Islet precursor cell (in vitro differentiated cells): ENCODE results near the gene GPAM.

Experiments
- DNase-seq: peaks from one replicate; pipeline ENCODE4 v3.0.0-alpha.2; 2018

Gene GPAM

GRCh38 chr10:112177247-112177646 lies 6.3 kb downstream of the GPAM start:
- no peak for DNase-seq

DNA sequence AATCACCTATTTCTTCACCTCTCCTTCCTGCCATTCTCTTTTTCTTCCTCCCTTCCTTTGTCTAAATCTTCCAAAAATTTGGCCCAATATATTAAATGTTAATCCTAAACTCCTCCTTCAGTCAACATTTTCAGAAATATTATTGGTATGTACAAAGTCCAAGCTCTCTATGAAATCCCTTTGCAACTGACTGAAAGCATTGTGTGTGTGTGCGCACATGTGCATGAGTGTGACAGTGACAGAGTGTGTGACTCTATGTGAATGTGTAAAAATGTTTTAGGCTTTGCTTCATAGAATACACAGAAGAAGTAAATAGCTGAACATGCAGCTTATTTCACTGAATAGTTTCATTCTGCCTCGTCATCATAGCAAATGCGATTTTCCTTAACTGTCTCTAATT lies 7.0 kb downstream of the GPAM start:
- DNase-seq: no peak

DNA sequence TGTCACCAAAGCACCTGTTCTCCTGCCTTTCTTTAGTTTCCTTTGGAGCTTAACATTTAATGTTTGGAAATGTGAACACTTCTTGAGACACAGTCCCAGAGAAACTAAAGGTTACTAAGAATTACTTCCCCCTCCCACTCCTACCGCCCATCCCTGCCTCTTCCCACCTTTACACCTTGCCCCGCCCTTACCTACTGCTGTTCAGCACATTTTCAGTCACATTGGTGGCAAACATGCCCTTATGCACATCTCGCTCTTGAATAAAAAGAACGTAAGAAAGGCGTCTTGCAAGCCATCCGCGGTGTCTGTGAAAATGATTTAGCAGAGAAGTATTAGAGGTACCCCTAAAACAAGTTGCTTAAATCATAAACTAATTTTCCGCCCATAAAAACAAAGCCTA lies 8.2 kb downstream of the GPAM start:
- no peak for DNase-seq

- no peak for DNase-seq
These were observed 10.4 kb downstream of the GPAM start for GRCh38 chr10:112173206-112173605.

DNA sequence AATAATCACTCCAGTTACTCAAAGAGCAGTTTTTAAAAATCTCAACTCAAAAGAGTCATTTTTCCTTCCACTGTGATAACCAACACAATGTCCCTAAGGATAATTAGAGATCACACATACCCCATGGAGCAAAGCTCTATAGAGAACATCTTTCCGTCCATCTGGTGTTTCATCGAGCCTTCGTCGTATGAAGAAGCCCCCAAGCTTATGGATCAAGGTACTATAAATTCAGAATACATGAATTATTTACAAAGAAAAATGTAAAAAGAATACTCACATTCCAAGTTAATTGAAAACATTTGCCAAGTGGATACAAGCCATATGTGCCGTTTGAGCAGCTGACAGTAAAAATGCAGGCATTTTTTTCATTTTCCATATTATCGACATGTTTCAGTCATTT lies 14.8 kb downstream of the GPAM start:
- DNase-seq: no peak

- DNase-seq: no peak
These were observed 16.8 kb downstream of the GPAM start for GRCh38 chr10:112166800-112167199.

GRCh38 chr10:112161757-112162518 lies 21.6 kb downstream of the GPAM start:
- DNase-seq: no peak

DNA sequence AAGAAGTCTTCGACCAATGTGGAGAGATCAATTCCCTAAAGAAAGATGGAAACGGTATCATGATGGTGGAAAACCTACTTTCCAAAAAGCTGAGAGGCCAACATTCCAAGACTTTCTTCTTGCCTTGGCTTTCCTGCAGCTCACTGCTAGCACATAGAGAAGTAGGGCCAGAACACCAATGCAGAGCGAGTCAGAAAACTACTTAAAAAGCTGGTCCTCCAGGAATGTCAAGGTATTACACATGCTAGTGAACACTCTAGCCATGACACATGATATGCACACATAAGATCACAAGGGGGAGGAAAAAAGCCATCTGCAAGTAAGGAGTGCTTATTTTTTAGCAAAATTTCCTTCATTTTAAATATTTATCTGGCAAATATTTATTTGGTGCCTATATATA lies 22.7 kb downstream of the GPAM start:
- DNase-seq: no peak

GRCh38 chr10:112159469-112159868 lies 24.1 kb downstream of the GPAM start:
- no peak for DNase-seq

- DNase-seq: no peak
These were observed 32.0 kb downstream of the GPAM start for GRCh38 chr10:112151524-112152039.

- DNase-seq: no peak
These were observed 35.2 kb downstream of the GPAM start for GRCh38 chr10:112148331-112148730.

DNA sequence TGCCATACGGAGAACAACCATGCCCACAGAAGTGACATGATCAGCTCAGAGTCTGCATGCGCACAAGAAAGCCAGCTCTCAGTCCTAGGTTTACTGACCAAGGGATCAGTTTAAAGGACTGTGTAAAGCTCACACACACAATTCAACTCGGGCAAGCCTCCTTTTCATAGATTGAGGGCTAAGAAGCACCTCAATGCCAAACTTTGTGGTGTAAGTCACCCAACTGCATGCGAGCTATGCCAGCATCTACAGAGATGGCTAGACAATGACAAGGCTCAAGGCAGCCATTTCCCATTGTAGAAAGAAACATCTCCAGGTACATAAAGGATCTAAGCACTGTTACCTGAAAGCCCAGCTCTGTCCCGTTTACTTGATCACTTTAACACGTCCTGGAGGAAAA lies 36.8 kb downstream of the GPAM start:
- peak; percentile 20 for DNase-seq

DNA sequence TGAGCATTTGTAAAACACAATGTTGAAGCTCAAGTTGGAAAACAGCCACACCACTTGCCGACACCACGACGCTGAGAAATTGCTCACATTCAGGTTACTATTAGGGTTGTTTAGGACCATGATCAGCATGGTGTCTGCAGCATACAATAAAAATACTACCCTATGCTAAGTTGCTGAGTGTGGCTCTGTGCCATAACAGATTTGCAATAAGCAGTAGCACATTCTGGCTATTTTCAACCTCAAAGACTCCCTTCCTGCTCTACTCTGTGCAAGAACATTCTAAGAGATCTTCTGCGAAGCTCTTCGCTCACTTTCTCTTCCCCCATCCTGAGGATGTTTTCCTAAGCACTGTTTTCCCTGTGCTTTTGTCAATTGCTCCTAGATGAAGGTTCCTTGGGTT lies 38.3 kb downstream of the GPAM start:
- DNase-seq: no peak

DNA sequence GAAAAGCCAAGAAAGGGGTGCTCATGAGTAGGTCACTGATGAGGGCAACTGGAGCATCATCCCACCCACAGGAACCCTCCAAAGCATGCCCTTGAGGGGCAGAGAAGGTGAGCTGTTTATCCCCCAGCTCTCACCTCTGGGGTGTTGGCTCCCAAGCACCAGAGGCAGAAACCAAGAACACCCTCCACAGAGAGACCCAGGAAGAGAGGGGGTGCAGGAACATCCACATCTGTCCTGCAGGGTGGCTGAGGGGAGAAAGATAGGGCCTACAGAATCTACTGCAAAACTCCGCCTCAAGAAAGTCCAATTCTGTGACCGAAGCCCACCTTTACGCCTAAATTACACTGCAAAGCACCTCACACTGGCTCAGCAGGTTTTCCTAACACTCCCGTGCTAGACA lies 40.1 kb downstream of the GPAM start:
- DNase-seq: peak; percentile 35

GRCh38 chr10:112141292-112141691 lies 42.3 kb downstream of the GPAM start:
- no peak for DNase-seq

GRCh38 chr10:112140110-112140970 lies 43.2 kb downstream of the GPAM start:
- peak; percentile 92 for DNase-seq

DNA sequence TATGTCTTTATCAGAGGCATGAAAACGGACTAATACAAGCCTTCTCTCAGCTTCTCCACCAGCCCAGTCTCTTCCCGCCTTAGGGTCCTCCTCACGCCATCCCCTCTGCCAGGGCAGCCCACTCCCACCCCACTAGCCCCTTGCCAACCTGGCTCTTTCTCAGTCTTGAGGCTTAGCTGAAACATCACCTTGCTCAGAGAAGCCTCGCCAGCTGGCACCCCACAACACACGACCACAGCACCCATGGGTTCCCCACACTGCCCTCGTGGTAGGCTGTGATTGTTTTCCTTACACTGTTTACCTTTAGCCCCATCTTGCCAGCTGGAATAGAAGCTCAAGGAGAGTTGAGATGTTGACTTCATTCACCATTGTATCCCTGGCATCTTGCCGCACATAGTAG lies 44.4 kb downstream of the GPAM start:
- peak; percentile 35 for DNase-seq

- peak; percentile 94 for DNase-seq
These were observed 46.2 kb downstream of the GPAM start for GRCh38 chr10:112137154-112137987.

- peak; percentile 21 for DNase-seq
These were observed 46.9 kb downstream of the GPAM start for GRCh38 chr10:112136486-112137153.

DNA sequence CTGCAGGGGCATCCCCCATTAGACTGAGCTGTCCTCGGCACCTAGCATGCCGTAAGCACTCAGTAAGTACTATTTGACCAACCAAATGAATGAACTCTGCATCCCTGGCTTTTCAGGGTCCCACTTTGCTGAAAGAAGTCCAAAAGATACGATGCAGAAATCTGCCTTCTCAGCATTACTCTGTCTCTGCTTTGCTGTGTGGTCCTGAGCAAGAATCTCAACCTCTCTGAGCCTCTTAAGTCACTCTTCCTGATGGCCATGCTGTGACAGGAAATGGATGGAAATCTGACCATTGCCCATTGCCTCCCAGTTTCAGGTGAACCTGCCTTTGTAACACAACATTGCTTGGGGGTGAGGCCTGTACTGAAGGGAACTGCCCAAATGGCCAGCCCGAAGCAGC lies 48.0 kb downstream of the GPAM start:
- DNase-seq: peak; percentile 21

DNA sequence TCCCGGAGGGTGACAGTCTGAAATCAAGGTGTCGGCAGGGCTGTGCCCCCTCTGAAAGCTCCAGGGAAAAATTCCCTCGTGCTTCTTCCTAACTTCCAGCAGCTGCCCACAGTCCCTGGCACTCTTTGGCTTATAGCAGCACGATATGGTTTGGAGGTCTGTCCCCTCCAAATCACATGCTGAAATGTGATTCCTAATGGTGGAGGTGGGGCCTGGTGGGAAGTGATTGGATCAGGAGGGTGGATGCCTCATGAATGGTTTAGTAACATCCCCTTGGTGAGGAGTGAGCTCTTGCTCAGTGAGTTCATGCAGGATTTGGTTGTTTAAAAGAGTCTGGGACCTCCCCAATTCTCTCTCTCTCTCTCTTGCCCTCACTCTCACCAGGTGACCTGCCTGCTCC lies 51.1 kb downstream of the GPAM start:
- no peak for DNase-seq

DNA sequence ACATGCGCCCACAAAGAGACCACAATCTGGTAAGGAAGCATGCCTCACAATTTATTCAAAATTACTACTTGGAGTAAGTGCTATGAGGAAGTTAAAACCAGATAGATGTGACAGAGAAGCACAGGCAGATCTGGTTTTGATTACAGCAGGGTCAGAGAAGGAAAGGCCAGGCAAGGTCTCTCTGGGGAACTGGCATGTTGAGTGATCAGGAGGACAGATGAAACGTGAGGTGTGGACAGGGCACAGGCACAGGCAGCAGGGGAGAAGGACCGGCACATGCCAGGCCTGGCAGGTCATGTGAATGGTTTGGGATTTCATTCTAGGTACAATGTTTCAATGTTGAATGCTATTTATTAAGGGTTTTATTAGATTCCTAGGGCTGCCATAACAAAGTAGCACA lies 51.6 kb downstream of the GPAM start:
- no peak for DNase-seq

GRCh38 chr10:112131346-112131745 lies 52.2 kb downstream of the GPAM start:
- peak; percentile 27 for DNase-seq
